Stimulated activated CD4-positive, alpha-beta T cell treated with anti-CD3 and anti-CD28 coated beads, Interleukin-1b, Interleukin-23, amount 100 ng/mL, for 1 hour (primary cell): ENCODE measurements around the gene FGF19.

Experiments used
- DNase-seq, 2 donors: peaks; one replicate each; pipeline ENCODE4 v3.0.0-alpha.2; 2020; ENCODE audit warnings: low read depth in 2 of 2

The FGF19 gene

GRCh38 chr11:69671734-69672465, 31.9 kb downstream of the FGF19 start:
- no peak for DNase-seq

DNA sequence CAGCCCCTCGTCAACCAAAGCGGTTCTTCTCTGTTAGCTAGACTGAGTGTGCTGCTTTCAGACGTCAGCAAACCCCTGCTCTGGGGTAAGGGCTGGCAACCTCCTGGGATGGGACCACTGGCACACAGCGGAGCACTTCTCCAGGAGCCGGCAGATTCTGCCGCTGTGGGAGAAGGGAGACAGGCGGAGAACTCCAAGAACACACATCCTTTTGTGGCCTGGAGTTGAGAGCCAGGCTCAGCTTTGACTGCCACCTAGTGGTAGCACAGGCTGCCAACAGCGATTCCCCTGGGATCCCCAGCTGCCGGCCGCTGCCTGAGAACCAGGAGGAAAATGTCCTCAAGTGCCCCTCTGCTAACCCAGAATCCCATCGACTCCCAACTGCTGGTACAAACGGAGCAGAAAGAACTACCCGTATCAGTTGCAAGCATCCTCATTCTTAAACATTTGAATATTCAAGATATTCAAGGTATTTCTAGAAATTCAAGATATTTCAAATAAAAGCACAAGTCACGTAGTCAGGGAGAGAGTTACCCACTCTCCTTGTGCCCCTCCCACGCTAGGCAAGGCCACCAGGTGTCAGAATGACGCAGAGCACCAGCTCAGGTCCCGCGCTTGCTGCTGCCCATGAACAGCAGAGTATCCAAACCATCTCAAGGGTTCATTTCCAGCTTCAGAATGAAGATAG, 33.5 kb downstream of the FGF19 start:
- DNase-seq, result peak in 1 of 2 donors; percentile 36

- DNase-seq, result no peak
Measured at GRCh38 chr11:69669486-69669885, 34.3 kb downstream of the FGF19 start.

DNA sequence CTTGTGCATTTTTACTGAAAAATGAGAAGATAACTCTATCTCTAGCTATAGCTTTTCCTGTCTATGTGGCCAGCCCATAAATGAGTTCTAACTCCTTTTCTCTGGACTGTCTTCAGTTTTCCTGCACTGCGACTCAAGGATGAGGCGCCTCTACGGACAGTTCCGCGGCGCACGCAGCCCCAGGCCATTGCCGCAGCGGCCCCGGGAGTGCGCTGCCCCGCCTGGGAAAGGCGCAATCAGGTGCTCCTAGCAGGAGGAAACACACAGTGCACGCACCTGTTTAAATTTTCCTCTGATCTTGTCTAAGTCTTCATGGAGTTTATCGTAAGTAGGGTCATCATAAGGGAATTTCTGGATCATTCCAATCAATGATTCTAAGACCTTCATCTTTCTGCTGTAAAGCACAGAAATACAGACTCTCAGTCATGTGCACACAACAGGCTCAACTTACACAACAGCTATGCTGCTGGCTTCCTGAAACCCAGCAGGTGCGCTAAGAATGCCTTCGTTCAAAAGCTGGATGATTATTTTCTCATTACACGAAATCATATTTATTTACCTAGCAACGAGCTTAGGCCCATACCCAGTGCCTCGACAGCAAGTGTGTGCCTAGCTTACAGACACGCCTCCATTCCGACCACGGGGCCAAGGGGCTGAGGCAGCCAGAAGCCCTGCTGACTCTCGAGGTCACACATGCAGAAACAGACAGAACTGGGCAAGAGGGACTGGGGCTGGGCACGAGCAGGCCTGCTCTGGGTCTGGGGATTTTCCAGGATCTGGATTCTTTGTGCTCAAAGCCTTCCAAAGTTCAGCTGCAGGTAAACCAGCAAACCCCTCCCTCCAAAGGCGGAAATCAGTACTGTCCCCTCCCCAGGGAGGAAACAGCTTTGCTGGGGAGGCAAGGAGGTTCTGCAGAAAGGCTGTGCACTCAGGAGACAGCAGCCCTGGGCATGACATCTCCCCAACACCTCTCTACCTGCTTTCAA, 35.9 kb downstream of the FGF19 start:
- no peak for DNase-seq

DNA sequence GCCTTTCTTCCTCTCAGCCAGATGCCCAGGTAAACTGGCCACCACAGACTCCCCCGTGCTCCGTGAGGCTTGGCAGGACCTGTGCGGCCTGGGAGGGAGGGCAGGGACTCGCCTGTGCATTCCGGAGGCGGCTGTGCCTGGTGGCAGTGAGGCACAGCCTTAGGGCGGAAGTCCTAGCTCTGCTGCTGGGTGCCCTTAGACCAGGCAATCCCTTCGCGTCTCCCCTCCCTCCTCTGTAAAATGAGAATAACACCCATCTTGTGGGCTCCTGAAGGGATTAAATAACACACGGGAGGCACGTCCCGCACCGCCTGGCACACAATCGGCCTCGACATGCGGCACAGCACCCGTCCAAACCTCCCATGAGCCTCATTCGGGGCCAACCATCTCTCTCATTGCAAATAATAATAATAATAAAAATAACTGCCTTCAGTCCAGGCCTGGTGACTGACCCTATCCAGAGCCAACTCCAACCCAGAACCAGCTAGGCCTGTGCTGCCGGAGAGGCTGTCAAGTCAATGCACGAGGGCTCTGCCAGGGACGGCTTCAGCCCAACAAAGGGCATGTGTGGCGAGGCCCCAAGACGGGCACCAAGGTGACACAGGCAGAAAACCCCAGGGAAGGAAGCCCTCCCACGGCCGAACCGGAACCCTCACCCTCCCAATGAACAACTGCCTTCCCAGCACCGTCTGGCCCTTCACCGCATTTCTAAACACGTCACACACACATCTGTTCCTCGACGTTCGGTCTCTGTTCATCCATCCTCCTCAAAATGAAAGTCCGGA, 36.9 kb downstream of the FGF19 start:
- DNase-seq, result no peak

- DNase-seq, result no peak
Measured at GRCh38 chr11:69666261-69666660, 37.6 kb downstream of the FGF19 start.

- no peak for DNase-seq
Measured at GRCh38 chr11:69665669-69666068, 38.2 kb downstream of the FGF19 start.

GRCh38 chr11:69664901-69665300, 38.9 kb downstream of the FGF19 start:
- no peak for DNase-seq

DNA sequence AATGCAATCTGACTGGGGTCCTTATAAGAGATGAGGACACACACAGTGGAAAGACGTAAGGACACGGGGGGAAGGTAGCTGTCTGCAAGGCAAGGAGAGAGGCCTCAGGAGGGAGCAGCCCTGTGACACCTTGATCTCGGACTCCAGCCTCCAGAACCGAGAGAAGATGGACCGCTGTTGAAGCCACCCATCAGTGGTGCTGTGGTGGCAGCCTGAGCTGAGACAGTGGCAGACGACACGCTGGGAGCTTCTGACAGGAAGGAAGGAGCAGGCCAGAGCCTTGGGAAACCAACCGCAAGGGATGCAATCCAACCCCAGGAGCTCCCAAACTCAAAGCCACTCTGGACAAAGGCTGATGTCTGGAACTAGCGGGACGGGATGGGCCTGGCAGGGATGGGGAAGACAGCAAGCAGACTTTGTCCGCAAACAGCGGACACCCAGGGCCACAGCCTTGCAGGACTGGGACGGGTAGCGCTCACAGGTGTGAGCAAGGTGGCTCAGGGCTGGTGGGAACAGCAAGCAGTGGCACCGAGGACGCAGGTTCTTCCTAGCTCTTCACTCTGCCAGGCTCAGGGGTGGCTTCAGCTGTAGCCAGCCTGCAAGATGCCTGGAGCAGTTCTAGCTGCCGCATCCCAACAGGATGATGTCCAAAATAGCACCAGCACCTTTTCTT, 39.6 kb downstream of the FGF19 start:
- DNase-seq, result no peak

DNA sequence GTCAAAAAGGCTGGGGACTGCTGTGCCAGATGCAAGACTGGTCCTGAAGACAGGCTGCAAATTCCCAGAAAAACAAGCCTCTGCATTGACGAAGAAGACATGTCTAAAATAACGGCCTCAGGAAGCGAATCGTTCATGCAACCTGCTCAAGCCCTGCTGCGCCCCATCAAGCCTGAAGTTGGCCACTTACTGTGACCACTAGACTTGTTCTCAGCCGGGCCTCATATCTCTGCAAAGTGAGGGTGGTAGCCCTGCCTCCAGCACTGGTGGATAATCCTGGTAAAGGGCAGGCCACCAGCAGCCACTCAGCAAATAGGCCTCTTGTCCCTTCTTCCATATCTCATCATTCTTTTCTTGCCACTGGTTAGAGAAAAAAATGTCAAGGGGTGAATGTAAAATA, 40.5 kb downstream of the FGF19 start:
- no peak for DNase-seq

DNA sequence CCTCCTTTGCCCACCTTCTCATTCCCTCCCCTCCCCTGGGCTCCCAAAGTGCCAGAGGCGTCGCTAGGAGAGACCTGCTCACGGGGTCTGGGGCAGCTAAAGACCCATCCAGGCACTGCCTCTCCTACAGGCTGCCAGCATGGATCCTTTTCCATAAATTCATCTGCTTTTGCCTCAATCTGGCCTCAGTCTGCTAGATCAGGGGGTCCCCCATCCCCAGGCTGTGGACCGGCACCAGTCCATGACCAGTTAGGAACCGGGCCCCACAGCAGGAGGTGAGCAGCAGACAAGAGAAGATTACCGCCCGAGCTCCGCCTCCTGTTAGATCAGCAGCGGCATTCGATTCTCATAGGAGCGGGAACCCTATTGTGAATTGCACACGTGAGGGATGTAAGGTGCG, 41.0 kb downstream of the FGF19 start:
- no peak for DNase-seq

DNA sequence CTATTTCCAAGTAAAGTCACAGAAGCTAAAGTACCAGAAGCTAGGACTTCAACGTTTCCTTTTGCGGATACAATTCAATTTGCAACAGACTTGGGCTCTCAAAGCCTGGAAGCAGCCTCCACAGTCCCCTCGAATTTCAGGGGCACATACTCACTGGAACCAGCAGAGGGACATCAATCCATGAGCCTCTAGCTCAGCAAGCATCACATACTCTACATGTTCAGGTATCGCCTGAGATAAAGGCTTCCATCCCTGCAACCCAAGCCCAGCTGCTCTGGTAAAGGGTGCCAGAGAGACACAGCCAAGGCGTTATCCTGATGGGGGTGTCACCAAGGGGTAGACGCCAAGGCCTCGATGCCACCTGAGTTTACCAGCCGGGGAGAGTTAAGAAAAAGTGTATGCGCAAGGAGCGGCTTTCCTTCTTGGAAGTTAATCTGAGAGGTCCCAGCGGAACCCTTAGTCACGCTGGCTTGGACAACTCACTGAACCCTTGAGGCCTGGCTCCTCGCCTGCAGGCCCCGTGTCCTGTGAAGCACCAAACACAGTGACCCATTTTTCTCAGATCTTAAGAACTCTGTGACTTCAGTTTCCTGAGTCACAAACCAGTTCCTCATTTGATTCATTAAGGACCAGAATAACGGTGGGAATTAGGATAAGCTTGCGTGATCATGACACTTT, 41.7 kb downstream of the FGF19 start:
- no peak for DNase-seq

DNA sequence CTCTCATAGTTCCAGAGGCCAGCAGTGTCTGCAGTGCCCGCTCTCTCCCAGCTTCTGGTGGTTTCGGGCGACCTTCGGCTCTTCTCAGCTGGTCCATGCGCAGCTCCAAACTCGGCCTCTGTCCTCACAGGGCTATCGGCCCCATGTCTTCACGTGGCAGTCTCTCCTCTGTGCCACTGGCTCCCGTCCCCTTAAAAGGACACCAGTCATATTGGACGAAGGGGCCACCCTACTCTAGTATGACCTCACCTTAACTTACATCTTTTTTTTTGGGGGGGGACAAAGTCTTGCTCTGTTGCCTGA, 42.5 kb downstream of the FGF19 start:
- DNase-seq, result no peak

DNA sequence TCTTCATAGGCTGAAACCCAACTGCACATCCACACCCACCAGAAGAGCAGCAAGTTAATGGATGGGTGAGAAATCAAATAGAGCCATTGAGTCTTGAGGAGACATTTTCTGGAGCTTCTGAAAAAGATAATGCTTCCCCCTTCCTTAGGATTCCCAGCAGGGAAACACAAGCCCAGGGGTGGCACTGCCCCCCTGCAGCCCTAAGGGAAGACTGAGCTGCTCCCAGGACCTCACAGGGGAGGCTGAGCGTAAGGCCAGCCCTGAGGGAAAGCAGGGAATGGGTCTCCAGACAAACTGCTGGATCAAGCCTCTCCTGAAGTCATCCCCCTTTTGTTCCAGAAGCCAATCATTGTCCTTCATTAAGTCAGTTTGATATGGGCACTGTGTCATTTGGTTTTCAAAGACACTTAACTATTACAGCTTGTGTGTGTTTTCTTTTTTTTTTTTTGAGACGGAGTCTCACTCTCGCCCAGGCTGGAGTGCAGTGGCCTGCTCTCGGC, 43.8 kb downstream of the FGF19 start:
- DNase-seq, result no peak

DNA sequence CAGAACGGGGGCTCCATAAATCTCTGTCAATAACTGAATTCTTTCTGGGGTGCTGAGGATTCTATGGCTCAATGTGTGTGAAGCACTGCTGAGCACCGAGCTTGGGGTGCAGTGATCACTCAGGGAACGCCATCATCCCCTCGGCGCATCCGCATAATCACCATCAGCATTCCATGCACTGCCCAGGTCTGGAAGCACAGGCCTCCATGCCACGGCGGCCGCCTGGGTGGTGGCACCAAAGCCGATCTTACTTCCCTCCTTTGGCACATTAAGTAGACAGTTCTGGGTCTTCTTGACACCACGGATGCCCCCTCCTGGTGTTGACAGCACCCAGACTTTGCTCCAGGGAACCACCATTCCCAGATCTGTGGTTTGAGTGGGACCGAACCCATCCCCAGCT, 44.2 kb downstream of the FGF19 start:
- no peak for DNase-seq

DNA sequence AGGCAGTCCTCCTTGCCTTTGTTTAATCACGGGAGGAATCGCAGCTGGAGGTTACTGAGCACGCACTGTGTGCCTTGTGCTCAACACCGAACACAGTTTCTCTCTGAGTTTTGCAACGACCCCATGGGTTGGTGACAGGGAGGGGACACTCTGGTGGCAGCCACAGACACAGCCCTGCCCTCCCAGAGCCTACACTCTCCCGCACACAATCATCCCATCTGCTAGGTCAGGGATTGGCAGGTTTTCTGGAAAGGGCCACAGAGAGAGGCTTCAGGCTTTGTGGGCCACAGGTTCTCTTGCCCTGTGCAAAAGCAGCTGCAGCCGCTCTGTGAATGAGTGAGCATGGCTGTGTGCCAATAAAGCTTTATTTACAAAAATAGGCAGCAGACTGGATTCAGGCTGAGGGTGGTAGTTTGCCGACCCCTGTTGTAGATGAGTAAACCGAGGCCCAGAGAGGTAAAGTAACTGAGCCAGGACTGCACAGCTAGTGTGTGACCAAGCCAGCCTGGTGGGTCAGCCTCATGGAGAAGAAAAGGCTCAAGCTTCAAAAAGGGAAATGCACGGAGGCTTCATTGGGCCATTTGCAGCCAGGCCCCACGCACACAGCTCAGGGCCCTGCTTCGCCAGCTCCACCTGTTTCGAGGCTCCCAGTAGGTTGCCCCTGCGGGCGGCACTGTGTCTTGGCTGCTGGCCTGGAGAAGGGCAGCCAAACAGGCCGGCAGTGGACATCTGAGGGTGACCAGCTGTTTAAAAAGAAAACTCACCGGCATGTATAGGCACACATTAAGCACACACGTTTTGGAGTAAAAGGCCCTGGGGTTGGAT, 45.0 kb downstream of the FGF19 start:
- no peak for DNase-seq

DNA sequence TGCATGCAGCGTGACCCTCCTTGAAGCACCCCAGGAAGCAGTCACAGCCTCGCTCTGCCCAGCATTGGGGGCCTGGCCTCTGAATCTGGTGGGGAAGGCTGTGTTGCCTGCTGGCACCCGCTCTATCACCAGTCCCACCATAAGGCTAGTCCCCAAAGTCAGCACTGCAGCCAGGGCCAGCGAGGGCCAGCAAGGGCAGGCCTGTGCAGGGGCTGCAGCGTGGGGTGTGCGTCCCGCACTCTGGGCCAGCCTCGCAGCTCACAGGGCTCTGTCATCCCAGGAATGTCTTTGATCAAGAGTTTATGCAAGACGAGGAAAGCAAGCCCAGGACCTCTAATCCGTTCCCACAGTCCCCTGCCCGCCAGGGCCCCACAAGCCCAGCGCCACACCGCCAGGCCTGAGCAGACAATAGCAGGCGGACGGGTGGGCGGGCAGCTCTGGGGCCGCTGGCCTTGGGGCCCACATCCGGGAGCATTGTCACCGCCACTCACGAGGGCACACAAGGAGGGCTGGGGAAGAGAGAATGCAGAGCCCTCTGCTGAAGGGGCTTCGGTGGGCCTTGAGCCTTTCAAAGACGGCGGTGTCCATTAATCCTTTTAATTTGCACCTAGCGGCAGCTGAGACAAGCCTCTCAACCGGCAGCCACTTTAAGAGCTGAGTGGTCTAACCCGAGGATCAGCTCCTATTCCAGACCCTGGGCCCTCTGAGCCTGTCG, 45.8 kb downstream of the FGF19 start:
- DNase-seq, result no peak

DNA sequence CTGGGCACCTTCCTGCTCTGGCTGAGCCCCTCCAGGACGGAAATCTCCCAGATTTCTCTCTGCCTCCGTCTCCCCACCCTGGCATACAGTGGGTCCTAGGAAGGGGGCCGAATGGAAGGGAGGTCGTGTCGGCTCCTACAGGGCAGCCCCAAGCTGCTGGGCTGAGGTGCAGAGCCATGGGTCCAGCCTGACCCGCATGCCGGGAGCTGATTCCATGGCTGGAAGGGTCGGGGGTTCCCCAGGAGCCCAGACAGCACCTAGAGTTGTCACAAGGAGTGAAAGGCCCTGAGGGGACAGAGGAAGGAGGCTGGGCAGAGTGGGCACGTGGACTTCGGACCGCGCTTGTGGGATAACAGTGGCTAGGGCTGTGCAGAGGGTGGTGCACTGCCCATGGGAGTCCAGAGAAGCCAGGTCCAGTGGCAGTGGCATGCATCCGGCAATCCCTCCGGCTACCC, 46.3 kb downstream of the FGF19 start:
- no peak for DNase-seq
